Stimulated activated CD4-positive, alpha-beta T cell treated with anti-CD3 and anti-CD28 coated beads, Interleukin-2, amount 100 ng/mL, for 24 hours (primary cell): ENCODE results near the gene AUTS2.

Experiments used
- DNase-seq, 2 donors: peaks; one replicate each; pipeline ENCODE4 v3.0.0-alpha.2; 2020

AUTS2 gene

DNA sequence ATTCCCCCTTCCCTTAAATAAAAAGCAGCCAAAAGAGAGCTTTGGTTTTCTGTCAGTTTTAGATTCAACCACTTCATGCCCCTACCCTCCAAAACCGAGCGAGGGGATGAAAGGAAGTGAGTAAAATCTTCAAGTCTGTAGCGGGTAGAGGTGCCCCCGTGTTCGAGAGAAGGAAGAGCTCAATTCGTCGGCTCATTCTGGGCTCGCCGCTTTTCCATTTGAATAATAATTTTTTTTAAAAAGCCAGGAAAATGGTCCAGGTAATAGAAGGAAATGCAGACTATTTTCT, 1097.5 kb downstream of the AUTS2 start:
- DNase-seq, result no peak

DNA sequence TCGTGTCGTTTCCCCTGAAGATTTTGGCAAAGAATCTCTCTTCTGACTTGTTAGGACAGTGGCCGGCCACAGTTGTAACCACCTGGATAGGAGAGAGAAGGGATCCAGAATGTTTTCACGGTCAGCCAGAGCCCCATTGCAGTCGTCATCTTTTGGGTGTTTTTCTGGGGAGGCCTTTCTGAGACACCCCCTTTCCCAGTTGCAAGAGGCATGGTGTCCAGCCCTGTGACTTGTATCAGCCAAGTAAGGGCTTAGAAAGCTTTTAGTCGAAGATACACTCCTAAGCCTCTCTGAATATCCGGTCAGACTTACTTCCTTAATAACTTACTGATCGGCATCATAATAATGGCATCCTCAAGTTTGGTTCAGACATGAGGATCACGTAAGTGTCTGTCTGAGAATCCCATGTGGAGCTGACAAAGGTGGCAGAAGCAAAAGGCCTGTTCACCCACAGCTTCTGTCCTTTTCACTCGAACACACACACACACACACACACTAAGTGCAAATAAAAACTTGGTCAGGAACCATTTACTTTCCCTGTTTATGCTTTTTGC, 1098.0 kb downstream of the AUTS2 start:
- DNase-seq, result no peak

DNA sequence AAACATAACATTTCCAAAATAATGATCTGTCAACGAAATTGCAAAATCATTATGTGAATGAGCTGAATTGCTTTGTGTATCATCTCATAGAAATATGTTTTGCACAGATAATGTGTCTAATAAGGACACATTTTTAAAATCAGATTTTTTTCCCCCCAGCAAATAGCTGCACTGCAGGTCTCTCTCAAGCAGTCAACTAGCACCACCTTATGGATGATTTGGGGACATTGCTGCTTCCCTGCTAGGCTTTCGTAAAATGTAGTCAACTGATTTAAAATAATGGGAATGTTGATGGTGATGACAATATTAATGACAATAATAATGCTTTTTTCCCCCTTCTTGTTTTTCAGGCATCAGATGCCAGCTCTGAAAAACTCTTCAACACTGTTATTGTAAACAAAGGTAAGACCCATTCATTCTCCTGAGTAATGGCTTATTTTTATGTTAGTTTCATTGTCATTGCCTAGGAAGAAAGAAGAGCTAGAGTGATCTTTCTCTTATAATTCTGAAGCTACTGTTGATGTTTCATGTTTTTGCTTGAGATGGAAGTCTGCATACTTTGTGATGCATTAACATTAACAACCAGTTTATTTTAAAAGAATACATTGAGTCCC, 1100.1 kb downstream of the AUTS2 start:
- no peak for DNase-seq

- DNase-seq, result no peak
Observed at GRCh38 chr7:70699271-70699670, 1101.0 kb downstream of the AUTS2 start.

- no peak for DNase-seq
Observed at GRCh38 chr7:70700055-70700940, 1102.0 kb downstream of the AUTS2 start.

DNA sequence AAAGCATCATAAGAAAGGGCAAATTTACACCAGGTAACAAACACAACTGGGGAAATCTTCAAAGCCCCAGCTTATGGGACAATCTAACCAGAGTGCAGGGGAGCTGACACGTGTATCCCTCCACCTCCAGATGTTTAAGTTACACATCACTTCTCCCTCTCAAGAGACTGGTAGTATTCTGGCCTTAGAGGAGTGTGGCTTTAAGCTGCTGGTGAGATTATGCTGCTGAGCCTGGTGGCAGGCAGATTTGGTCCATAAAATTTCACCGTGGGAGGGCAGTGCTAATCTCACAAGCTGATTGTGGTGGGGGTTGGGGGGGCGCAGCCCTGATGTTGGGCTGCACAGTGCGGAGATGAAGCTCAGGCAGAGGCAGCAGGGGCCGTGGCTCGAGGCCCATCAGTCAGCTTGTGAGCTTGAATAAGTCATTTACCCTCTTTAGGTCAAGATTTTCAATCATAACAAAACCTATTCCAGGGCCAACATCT, 1102.7 kb downstream of the AUTS2 start:
- no peak for DNase-seq

- no peak for DNase-seq
Observed at GRCh38 chr7:70701477-70701876, 1103.2 kb downstream of the AUTS2 start.

- no peak for DNase-seq
Observed at GRCh38 chr7:70701991-70702390, 1103.7 kb downstream of the AUTS2 start.

DNA sequence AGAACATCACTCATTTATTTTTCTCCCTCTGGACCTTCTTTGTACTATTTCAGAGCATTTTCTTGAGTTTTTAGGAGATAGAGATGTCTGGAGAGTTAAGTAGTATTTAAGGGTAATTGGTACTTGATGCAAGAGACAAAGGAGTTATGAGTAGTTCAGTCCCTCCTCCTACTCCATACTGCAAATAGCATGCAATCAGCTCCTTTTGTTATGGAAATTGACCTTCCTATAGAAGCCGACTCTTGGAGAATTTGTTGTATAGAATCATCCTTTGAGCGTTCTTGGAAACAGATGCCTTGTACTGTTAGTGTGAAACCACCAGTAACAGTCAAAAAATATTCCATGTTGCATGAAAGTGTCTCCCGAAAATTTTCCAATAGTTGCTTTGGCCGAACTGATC, 1105.5 kb downstream of the AUTS2 start:
- DNase-seq, result no peak

DNA sequence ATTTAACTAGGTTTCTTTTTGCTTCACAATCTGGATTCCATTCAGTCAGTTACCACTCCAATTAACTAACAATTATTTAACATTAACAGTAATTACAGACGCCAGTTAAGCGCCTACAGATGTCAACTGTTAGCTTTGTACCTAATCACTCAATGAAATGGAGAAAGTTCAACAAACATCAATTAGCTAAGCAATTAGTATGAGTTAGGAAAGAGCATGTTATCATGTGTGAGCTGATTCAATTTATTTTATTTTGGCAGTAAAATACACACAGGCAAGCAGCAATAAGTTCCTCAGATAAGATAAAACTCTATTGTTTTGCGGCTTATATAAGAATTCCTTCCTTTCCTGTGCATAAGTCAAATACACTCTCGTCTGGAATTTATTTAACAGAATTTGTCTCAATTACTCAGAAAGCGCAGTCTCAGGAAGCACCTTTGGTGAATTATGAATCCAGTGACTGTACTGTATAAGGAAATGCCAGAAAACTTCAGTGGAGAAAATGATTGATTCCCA, 1106.6 kb downstream of the AUTS2 start:
- DNase-seq, result no peak

DNA sequence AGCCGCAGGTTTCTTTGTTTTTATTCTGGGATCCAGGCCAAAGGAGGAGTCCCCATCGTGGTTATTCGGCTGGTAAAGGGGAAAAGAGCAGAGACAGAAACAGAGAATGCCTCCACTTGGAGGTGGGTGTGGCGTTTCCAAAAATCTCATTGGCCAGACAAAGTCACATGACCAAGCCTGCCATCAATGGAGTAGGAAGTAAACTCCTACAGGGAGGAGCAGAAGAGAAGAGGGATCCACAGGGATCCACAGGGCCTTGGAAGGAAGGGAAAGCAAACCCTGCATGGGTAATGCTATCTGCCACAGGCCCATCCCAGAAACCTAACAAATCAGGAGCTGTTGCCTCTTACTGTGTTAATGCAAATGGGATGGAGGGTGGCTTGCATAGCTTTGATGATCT, 1107.9 kb downstream of the AUTS2 start:
- DNase-seq, result no peak

DNA sequence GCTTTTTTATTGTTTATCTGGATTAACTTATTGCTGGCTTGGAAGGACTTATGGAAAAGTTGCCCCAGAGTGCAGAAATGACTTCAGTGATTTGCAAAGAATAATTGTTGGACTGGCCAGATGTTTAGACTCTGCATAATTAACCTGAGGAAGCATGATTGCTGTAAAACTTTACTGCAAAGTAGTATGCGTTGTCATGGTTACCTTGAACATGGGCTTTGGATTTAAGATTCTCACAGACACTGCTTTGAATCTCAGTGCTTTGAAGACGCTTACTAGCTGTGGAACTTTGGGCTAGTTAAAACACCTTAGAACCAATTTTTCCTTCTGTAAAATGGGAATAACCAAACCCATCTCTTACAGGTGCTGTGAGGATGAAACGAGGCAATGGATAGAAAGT, 1108.4 kb downstream of the AUTS2 start:
- DNase-seq, result no peak

GRCh38 chr7:70707823-70708243, 1109.6 kb downstream of the AUTS2 start:
- DNase-seq, result no peak

DNA sequence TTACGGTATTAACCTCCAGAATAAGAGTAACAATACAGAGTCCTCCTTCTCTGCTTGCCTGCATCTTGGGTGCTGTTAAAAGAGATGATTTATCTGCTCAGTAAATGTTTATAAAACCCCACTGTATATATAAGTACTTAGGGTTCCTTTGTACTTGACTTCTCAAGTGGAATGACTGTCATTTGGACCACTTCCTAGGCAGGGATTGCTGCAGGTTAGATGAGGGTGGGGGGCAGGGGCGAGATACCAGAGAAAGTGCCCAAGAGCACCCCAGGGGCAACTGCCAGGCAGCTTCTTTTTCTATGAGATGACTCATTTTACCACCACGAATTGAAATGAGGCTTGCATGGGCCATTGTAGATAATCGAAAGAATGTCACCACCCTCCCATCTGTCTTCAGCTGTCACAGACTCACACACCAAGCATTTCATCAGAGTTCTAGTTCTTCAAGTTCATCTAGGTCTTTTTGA, 1111.8 kb downstream of the AUTS2 start:
- DNase-seq, result no peak

DNA sequence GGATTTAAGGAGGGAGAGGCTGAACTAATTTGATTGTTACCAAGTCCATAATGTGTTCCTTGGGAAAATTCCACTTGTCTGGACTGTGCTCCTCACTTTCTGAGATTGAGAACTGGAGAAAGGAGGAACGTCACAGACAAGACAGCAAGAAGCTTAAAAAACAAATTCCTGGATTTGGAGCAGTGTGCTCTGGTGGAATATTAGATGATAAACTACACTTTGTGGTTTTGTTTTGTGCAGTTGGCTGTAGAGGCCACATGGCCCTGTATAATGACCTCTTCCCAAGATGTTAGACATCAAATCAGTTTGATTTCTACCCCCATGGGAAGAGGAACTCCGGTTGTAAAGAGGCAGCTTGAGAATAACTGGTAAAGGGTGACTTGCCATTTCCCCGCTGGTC, 1112.4 kb downstream of the AUTS2 start:
- no peak for DNase-seq

GRCh38 chr7:70711452-70711851, 1113.2 kb downstream of the AUTS2 start:
- DNase-seq, result no peak

DNA sequence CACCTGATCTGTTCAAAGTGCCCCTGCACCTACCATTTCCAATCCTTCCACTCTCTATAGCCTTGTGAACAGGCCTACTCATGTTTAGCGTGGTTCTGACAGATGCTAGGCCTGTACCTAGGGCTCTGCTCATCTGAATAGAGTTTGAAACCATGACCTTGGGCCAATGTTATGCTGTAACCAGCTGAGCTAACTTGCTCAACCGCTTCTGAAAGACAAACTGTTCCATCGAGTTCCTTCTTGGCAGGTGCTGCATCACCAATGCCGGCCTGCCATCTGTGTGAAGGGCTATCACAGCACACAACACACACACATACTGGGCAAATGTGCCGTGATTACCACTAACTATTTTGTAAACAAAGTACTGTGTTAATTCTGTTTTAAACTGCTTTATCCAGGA, 1114.7 kb downstream of the AUTS2 start:
- DNase-seq, result no peak

DNA sequence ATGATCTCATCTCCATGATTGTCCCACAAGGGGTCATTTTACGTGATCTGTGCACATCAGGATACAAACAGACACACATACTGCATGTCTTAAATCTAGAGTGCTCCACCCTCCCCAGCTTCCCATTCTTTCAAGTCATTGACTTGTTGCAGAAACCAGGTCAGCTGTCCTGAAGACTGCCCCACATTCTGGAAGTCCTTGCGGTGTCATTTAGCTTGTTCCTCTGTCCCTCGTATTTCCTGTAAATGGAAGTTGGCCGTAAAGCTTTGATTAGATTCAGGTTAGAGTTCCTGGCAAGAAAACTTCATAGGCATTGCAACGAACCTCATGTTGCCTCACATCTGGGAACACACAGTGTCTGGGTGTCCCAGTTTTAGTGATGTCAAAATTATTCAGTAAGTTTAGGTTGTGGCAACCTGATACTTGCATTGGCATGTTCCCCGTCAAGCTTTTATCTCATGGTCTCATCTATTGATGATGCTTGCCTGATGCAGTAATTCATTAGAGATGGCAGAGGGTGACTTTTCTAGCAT, 1116.3 kb downstream of the AUTS2 start:
- DNase-seq, result no peak

GRCh38 chr7:70717553-70718329, 1119.5 kb downstream of the AUTS2 start:
- no peak for DNase-seq

DNA sequence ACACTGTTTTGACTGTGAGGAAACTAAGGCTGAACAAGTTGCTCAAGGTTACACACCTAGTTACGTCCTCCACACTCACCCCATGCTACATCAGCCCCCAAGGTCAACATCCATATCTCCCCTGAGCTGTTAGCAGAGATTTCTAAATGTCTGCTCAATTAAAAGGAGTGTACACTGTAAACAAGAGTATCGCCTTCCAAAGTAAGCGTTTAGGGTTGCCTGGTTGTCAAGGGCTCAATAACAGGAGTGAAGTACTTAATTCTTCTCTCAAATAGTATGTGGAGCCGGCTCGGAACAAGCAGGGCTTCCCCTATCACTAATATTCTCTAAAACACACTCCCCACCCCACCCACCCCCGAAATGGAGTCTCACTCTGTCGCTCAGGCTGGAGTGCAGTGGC, 1120.8 kb downstream of the AUTS2 start:
- no peak for DNase-seq

DNA sequence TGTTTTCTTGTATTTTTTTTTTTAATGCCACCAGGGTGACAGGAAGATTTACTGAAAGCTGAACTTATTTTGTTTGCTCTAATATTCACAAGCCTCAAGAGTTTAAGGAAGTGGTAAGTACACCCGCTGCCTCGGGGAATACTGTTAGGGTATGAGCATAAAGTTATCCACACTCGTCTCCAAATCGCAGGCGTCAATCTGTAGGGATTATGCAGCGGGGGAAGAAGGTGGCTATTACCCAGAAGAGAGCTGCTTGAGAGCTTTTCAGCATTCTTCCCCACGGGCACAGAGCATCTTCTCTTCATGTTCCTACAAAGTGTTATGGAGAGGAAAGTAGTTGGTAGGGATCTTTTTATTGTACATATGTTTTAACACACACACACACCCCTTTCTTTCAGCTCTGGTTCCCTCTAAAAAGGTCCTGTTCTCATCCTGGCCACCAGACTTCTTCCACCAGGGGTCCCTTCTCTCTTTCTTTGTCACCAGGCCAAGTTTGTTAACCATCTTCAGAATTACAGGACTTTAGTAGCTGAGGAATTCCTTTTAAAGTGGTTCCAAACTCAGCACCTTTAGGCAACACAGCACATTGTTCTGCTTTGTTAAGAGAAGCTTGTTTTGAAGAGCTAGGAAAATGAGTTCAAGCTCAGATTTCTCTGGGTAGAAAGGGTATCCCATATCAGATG, 1122.1 kb downstream of the AUTS2 start:
- no peak for DNase-seq

- DNase-seq, result no peak
Observed at GRCh38 chr7:70721500-70721899, 1123.2 kb downstream of the AUTS2 start.
